Tibial nerve (tissue), 4 donors: Measurements from ENCODE around the gene PLCXD3.

Source experiments
- EP300 ChIP-seq, 2 donors: sonication (generic); formaldehyde crosslinking; IDR thresholded peaks; one replicate each; pipeline ENCODE4 v1.6.1; 2017; ENCODE audit warnings: antibody characterized with exemption in 2 of 2, mild to moderate bottlenecking in 1 of 2
- TF ChIP-seq, protein P1 (sequence below), 5 experiments: fragments of 200-600 bp in 3 of 5; fragments of 450-650 bp in 2 of 5; sonication (generic) in 3 of 5; IDR thresholded peaks; one replicate each; pipeline ENCODE4 v1.5.1; 2016 to 2019; ENCODE audit warnings: antibody characterized with exemption in 5 of 5, mild to moderate bottlenecking in 3 of 5, moderate library complexity in 2 of 5

DNA sequence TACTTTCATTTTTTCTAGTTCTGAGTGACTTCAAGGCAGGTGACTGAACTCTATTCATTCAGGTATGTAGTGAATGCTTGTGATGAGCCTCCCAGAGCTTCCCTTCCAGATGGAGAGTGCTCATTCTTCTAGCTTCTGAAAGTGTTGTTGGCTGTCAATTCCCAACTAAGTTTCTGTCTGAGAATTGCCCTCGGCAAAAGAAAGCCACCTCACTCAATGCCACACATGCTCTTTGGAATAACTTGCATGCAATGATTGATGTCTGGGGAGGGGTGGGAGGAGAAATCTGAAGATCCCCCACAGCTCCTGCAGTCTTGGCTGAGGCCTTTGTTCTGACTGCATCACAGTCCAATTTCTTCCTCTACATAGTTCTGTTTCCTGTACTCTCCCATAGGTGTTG is 173.9 kb downstream of the PLCXD3 start:
- TF ChIP-seq, protein P1, sequence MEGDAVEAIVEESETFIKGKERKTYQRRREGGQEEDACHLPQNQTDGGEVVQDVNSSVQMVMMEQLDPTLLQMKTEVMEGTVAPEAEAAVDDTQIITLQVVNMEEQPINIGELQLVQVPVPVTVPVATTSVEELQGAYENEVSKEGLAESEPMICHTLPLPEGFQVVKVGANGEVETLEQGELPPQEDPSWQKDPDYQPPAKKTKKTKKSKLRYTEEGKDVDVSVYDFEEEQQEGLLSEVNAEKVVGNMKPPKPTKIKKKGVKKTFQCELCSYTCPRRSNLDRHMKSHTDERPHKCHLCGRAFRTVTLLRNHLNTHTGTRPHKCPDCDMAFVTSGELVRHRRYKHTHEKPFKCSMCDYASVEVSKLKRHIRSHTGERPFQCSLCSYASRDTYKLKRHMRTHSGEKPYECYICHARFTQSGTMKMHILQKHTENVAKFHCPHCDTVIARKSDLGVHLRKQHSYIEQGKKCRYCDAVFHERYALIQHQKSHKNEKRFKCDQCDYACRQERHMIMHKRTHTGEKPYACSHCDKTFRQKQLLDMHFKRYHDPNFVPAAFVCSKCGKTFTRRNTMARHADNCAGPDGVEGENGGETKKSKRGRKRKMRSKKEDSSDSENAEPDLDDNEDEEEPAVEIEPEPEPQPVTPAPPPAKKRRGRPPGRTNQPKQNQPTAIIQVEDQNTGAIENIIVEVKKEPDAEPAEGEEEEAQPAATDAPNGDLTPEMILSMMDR (IDR thresholded peaks at IDR 0.05) = no peak
- no peak for TF ChIP-seq EP300 (IDR thresholded peaks at IDR 0.05)
